GM12892 (cell line): ENCODE results near the gene KRABD2.
"Not testable (repeated sequence)": the region's sequence is repeated elsewhere in the genome, so short reads cannot be mapped to it uniquely, and the experiment has no call there.

ENCODE experiments used
- DNase-seq: peaks from one replicate; pipeline ENCODE4 v3.0.0; 2011; ENCODE audit not compliant: insufficient read length
- FAIRE-seq: peaks from 2 replicates; lab custom pipeline; 2011; peaks lifted over from hg19 to GRCh38; lab: Jason Lieb, UNC
- POLR2A ChIP-seq: IDR thresholded peaks from 2 replicates; pipeline ENCODE4 v1.6.1; 2011; ENCODE audit warnings: low read depth, low read length, control low read depth
- POLR2AphosphoS5 ChIP-seq: IDR thresholded peaks from 2 replicates; pipeline ENCODE4 v1.6.1; 2011; ENCODE audit warnings: low read depth, low read length, control low read depth
- TAF1 ChIP-seq: IDR thresholded peaks from 2 replicates; pipeline ENCODE4 v1.6.1; 2011; ENCODE audit warnings: low read depth, mild to moderate bottlenecking, control low read depth, low read length, borderline replicate concordance

KRABD2 gene

DNA sequence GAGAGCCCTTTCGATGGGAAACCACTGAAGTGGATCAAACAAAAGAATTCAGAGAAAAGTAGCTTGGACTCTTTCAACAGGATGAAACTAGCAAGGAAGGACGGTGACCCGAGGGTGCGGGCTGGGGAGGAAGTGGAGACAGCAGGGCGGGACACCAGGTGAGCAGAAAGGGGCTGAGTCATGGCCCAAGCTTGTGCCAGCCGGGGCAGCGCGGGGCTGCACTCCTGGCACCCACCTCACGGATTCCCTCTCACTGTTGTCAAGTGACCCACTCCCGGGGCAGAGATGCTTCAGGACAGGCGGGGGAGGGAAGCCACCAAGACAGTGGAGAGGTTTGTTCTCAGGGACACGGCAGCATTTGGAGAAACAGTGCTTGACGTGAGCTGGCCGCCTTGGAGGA lies 31.9 kb upstream of the KRABD2 start:
- no peak for DNase-seq
- FAIRE-seq: no peak

DNA sequence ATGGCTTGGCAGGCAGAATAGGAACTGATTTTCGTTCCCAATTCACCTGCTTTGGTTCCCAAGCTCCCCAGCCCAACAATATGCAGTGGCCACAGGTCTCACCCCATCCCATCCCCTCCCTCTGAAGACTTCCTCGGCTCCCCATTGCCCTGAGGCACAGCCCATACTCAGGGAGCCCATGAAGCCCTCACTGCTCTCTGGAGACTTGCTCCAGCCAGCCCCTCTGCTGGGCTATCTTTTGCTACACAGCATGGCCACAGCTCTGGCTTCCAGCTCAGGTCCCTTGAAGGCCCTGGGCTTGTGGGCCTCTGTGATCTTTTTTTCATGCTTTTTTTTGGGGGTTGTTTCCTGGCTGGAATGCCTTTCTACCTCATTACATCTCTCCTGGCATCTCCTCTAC lies 29.7 kb upstream of the KRABD2 start:
- TF ChIP-seq TAF1 (no peak), POLR2AphosphoS5 (no peak), POLR2A (no peak)
- DNase-seq (no peak), FAIRE-seq (no peak)

More for the DNA sequence above, 31.9 kb upstream of the KRABD2 start:
- TF ChIP-seq POLR2AphosphoS5 (no peak), TAF1 (no peak), POLR2A (no peak)

GRCh38 chr17:8405499-8406016 lies 29.1 kb upstream of the KRABD2 start:
- TF ChIP-seq TAF1: no peak
- no peak for TF ChIP-seq POLR2A
- TF ChIP-seq POLR2AphosphoS5: no peak
- FAIRE-seq: no peak

GRCh38 chr17:8402921-8403536 lies 26.5 kb upstream of the KRABD2 start:
- no peak for FAIRE-seq
- no peak for DNase-seq
- TF ChIP-seq POLR2A: no peak
- TF ChIP-seq TAF1: no peak
- TF ChIP-seq POLR2AphosphoS5: no peak

More at GRCh38 chr17:8405499-8406016, 29.1 kb upstream of the KRABD2 start:
- no peak for DNase-seq

- DNase-seq (no peak), FAIRE-seq (no peak)
- TF ChIP-seq POLR2AphosphoS5: no peak
- no peak for TF ChIP-seq POLR2A
- TF ChIP-seq TAF1: no peak
Observed at GRCh38 chr17:8401107-8401506, 24.6 kb upstream of the KRABD2 start.

DNA sequence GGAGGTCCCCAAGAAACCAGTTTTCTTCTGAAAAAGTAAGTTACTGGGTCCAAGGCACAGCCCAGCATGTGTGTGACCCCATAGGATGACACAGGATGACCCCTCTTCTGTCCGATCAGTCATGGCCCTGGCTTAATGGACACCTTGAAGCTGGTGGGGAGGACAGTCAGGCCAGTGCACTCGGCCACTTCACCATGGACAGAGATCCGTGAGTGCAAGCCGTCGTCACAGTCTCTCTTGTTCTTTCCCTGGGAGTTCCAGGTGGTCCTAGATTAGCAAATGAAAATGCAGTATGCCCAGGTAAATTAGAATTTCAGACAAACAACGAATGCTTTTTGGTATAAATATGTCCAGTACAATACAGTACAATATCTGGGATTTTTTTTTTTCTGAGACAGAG lies 22.5 kb upstream of the KRABD2 start:
- FAIRE-seq: no peak
- no peak for TF ChIP-seq TAF1
- TF ChIP-seq POLR2A: no peak
- TF ChIP-seq POLR2AphosphoS5: no peak

GRCh38 chr17:8397636-8398035 lies 21.1 kb upstream of the KRABD2 start, which contains the start of gene RNF222:
RNF222 (minus strand) TSS chr17:8397827; CDS start chr17:8393461, 4,366 bp downstream.
- no peak for FAIRE-seq
- TF ChIP-seq POLR2AphosphoS5 (no peak), TAF1 (no peak), POLR2A (no peak)
- DNase-seq: no peak

More for the DNA sequence above, 22.5 kb upstream of the KRABD2 start:
- no peak for DNase-seq

- not testable (repeated sequence) for FAIRE-seq, DNase-seq
Observed at GRCh38 chr17:8394497-8394896, 18.0 kb upstream of the KRABD2 start.

DNA sequence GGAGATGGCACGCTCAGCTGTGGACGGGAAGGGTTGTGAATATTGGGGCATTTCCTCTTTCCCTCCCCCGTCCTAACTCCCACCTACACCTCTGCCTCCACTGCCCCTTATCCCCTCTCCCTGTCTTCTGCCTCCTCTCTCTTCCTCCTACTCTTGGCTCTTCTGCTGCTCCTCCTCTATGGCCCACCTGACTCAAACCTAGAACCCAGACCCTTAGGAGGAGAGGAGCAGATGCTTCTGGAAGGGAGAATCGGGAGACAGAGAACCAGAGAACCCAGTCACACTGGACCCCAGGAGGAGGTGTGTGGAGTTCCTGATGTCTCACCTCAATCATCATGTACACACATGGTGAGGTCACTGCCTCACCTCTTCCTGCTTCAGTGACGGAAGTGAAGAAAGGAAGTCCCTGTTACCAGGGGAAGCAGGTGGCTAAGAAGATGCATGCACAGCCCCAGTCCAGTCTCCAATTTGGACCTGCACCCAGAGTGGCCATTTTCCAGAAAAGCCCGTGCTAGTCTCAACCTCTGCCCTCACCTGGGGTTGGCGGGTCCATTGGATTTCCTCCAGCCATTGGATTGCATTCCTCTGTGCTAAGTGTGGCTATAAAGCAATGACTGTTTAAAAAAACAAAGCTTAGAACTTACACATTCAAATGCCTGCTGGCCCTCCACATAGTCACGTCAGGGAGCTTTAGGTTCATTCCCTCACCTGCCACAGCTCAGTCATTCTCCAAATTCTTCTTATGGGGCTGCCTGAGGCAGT lies 17.1 kb upstream of the KRABD2 start:
- FAIRE-seq: no peak
- no peak for TF ChIP-seq POLR2AphosphoS5
- no peak for TF ChIP-seq TAF1
- no peak for TF ChIP-seq POLR2A
- DNase-seq: no peak

DNA sequence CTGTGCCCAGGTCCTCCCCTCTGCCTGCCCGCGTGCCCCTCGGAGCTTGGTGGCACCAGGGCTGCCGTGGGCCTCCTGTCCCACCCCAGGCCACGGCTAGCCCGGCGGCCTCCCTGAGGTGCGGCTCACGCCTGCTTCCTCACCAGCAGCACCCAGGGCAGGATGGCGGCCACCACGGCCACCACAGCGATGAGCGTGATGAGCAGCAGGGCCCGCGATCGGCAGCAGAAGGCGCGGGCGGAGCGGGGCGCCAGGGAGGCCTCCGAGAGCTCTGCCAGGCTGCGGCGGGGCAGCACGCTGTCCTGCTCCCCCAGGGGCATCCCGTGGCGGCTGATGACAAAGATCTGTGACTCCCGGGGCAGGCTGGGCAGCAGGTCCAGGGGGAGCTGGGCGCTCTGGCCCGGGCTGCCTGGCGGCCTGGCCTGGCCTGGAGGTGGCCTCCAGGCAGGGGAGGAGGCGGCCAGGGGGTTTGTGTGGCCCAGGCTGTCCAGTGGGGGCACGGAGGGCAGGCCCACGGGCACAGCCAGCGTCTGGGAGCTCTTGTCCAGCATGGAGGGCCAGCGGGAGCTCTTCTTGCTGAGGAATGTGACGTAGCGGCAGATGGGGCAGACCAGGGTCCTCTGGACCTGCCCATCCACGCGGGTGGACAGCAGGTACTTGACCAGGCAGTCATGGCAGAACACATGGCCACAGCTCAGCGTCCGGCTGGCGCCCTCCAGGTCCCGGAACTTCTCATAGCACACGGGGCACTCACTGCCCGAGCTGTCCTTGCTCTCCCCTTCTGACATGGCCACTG lies 16.4 kb upstream of the KRABD2 start:
- DNase-seq (no peak), FAIRE-seq (no peak)
- TF ChIP-seq POLR2A (no peak), POLR2AphosphoS5 (no peak), TAF1 (no peak)

DNA sequence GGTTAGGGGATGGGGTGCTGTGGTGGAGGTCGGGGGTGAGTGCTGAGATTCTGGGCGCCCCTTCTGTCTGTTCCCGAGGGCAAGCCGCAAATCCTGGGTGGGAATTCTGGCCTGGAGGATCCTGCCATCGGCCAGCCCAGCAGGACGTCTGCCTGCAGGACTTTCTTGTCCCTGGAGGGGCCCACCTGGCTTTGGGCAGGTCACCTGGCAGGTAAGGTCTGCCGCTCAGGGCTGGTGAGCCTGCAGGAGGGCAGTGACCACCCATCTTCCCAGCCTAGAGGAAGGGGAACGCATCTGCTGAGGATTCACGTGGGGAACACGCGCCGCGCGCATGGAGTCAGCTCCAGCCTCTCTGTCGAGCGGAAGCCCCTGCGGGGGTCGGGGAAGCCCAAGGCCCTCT lies 15.8 kb upstream of the KRABD2 start:
- FAIRE-seq (no peak), DNase-seq (no peak)
- TF ChIP-seq POLR2A: no peak
- no peak for TF ChIP-seq POLR2AphosphoS5
- no peak for TF ChIP-seq TAF1

DNA sequence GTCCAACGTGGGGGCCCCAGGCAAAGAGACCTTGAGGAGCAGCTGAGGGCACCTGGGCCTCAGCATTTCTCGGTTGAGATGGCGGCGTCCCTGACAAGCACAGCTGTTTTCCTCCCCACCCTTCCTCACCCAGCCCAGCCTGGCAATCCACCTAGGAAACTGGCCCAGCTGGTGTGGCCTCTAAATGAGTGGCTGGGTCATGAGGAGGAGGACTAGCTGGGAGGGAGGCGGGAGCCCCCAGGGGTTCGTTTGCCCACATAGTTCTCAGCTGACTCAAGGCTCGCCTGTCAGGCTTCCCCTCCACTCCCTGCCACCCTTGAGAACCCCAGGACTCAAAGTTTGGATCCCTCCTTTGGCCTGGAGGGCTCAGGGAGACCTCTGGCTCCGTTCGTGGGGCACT lies 15.2 kb upstream of the KRABD2 start:
- DNase-seq: no peak
- no peak for FAIRE-seq
- TF ChIP-seq TAF1: no peak
- TF ChIP-seq POLR2A: no peak
- no peak for TF ChIP-seq POLR2AphosphoS5
